Fibroblast of villous mesenchyme (primary cell): ENCODE data around the gene FBXL15. TPM values are rescaled to one million over a fixed set of nuclear protein-coding genes. Genes with fewer than 3 reads are reported as not detected.
A peak's percentile ranks its signal among the peaks of the same experiment; 100 is the strongest.

ENCODE experiments used
- DNase-seq: peaks from one replicate; pipeline ENCODE4 v3.0.0-alpha.2; 2010; ENCODE audit warnings: low read depth
- H3K4me3 ChIP-seq: 2 replicates; pipeline ENCODE4 v1.5.1; 2011; ENCODE audit warnings: low read depth, mild to moderate bottlenecking, low read length
- total RNA-seq: library from RNA; depleted of rRNA; stranded (reverse); fragments of >200 nt; gene quantifications from 2 replicates; pipeline ENCODE4 v1.2.3, GENCODE V29; 2012
- TF ChIP-seq, protein P1 (sequence below): IDR thresholded peaks from 2 replicates; pipeline ENCODE4 v1.5.1; 2012; ENCODE audit warnings: low read depth, mild to moderate bottlenecking, low read length; ENCODE audit not compliant: insufficient read depth

The FBXL15 gene, protein sequence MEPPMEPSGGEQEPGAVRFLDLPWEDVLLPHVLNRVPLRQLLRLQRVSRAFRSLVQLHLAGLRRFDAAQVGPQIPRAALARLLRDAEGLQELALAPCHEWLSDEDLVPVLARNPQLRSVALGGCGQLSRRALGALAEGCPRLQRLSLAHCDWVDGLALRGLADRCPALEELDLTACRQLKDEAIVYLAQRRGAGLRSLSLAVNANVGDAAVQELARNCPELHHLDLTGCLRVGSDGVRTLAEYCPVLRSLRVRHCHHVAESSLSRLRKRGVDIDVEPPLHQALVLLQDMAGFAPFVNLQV
- total RNA-seq: 4.3 and 8.4 TPM in 2 replicates

DNA sequence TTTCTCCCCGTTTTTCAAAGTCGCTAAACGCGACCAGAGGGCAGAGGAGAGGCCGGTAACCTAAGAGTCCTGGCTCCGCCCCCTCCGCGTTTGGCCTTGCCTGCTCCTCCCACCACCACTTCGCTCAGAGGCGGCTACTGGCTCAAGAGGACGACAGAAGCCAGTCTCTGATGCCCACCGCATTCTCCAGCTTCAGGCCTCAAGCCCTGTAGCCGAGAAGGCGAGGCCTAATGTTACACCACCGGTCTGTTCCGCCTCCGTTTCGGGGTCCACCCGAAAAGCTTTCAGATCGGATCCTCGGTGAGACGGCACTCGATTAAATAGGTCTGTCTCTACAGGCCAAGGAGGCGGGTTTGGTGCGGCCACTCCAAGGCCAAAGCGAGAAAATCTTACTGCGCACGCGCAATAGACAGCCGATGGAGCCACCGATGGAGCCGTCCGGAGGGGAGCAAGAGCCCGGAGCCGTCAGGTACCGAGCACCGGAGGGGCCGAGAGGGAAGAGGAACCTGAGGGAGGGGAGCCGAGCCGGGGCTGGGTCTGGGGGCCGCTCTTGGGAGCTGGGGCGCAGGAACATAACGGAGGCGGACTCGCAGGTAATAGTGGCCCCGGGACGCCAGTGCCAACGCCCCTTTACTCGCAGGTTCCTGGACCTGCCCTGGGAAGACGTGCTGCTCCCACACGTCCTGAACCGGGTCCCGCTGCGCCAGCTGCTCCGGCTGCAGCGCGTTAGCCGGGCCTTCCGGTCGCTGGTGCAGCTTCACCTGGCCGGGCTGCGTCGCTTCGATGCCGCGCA is at the start of gene FBXL15:
TSS of gene FBXL15 (plus strand) at position 123 of the 793 bp plus-strand sequence. CDS start at position 417, 294 bp downstream.
- TF ChIP-seq, protein P1, sequence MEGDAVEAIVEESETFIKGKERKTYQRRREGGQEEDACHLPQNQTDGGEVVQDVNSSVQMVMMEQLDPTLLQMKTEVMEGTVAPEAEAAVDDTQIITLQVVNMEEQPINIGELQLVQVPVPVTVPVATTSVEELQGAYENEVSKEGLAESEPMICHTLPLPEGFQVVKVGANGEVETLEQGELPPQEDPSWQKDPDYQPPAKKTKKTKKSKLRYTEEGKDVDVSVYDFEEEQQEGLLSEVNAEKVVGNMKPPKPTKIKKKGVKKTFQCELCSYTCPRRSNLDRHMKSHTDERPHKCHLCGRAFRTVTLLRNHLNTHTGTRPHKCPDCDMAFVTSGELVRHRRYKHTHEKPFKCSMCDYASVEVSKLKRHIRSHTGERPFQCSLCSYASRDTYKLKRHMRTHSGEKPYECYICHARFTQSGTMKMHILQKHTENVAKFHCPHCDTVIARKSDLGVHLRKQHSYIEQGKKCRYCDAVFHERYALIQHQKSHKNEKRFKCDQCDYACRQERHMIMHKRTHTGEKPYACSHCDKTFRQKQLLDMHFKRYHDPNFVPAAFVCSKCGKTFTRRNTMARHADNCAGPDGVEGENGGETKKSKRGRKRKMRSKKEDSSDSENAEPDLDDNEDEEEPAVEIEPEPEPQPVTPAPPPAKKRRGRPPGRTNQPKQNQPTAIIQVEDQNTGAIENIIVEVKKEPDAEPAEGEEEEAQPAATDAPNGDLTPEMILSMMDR: no peak
- H3K4me3 ChIP-seq: peak within 1 kb of the TSS; percentile 89
- DNase-seq: peak; percentile 97

DNA sequence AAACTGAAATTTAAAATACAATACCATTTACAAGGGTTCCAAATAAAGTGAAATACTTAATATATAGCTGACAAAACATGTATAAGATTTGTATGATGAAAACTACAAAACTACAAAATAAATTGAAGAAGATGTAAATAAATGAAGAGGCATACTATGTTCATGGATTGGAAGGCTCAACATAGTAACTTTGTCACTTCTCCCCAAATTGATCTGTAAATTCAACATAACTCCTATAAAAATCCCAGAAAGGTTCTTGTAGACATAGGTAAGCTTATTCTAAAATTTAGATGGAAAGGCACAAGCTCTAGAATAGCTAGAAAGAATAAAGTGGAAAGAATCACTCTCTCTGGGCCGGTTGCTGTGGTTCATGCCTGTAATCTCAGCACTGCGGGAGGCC is 49.3 kb upstream of the FBXL15 start:
- TF ChIP-seq, protein P1: no peak
- DNase-seq: no peak
- no peak overlapping the region for H3K4me3 ChIP-seq

DNA sequence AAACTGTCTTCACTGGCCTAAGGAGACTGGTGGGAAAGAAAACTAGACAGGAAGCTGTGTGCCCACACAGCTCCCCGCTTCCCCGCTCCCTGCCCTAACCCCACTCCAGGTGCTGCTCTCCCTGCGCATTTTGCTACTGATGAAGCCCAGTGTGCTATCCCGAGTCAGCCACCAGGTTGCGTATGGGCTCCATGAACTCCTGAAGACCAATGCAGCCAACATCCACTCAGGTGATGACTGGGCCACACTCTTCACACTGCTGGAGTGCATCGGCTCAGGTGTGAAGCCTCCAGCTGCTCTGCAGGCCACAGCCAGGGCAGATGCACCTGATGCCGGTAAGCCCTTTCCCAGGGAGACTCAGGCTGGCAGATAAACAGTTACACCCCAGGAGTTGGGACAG is 45.4 kb upstream of the FBXL15 start:
- no peak overlapping the region for H3K4me3 ChIP-seq
- TF ChIP-seq, protein P1: peak; percentile 18
- no peak for DNase-seq

DNA sequence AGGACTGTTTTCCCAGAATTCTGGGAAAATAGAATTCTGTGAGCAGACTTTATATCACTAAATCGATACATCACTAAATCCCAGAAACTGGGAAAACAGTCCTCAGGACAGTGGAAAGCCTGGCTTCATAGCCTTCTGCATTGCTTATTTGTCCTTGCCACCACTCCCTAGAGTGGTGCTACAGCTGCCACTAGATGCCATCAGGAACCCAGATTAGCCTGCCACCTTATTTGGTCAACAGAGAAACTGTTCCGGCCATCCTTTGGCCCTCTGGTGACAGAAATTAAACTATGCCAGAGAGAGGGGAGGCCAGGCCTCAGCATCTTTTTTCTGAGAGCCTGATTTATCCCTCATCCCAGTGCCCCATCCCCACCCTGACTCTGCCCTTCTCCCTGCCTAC is 44.8 kb upstream of the FBXL15 start:
- TF ChIP-seq, protein P1: no peak
- no peak for DNase-seq
- H3K4me3 ChIP-seq: no peak overlapping the region

DNA sequence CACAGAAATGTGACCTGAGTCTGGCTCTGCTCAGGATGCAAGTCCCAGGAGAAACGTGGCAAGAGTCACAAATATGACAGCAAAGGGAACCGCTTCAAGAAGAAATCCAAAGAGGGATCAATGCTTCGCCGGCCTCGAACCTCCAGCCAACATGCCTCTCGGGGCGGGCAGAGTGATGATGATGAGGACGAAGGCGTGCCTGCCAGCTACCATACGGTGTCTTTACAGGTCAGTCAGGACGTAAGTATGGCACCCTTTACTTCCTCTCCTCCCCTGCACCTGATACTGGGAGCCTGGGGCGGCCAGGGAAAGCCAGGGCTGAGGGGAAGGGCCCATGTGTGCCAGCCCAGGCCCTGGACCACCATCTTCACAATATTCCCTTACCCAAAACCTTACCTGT is 43.7 kb upstream of the FBXL15 start:
- TF ChIP-seq, protein P1: no peak
- DNase-seq: no peak

DNA sequence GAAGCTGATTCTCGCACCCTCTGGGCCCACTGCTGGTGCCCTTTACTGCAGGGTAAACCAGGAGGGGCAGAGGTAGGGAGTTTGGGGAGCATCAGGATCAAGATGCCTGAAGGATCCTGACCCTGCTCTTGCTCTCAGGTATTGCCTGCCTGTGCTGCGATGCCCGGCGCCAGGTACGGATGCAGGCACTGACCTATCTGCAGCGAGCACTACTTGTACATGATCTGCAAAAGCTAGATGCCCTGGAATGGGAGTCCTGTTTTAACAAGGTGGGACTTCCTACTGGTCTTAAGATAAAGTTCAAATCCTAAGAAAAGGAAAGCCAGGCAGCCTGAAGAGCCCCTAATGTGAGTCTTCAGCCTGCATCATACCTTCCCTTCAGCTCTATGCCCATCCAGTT is 41.3 kb upstream of the FBXL15 start:
- DNase-seq: no peak
- no peak overlapping the region for H3K4me3 ChIP-seq
- TF ChIP-seq, protein P1: no peak

More for the DNA sequence above, 43.7 kb upstream of the FBXL15 start:
- no peak overlapping the region for H3K4me3 ChIP-seq
